Transverse colon (tissue), 4 donors: ENCODE data around the gene ULBP2. TPM values are rescaled to one million over a fixed set of nuclear protein-coding genes. Genes with fewer than 3 reads are reported as not detected.
"Not testable (repeated sequence)": the region's sequence is repeated elsewhere in the genome, so short reads cannot be mapped to it uniquely, and the experiment has no call there.

Experiments
- DNase-seq: peaks from one replicate; pipeline ENCODE4 v3.0.0-alpha.2; 2019
- H3K27ac ChIP-seq, 4 donors: fragments of 200-600 bp; sonication (generic); 2 replicates each; pipeline ENCODE4 v1.5.1; 2016 to 2018; ENCODE audit warnings: inconsistent platforms in 4 of 4
- H3K27me3 ChIP-seq: fragments of 200-600 bp; sonication (generic); 2 replicates; pipeline ENCODE4 v1.5.1; 2017; ENCODE audit warnings: inconsistent platforms
- H3K36me3 ChIP-seq, 4 donors: fragments of 200-600 bp; sonication (generic); 2 replicates each; pipeline ENCODE4 v1.5.1; 2017 to 2019; ENCODE audit warnings: inconsistent platforms in 4 of 4
- H3K4me1 ChIP-seq, 4 donors: fragments of 200-600 bp; sonication (generic); 2 replicates each; pipeline ENCODE4 v1.5.1; 2017 to 2020; ENCODE audit warnings: inconsistent platforms in 4 of 4
- H3K4me3 ChIP-seq, 4 donors: fragments of 200-600 bp; sonication (generic); 1 replicate in 1 of 4; 2 replicates in 3 of 4; pipeline versions ENCODE4 v1.5.1 to v1.6.1; 2017 to 2019; ENCODE audit warnings: inconsistent platforms in 4 of 4
- H3K9me3 ChIP-seq, 2 donors: fragments of 200-600 bp; sonication (generic); 2 replicates each; pipeline ENCODE4 v1.5.1; 2017 to 2019; ENCODE audit warnings: inconsistent platforms in 2 of 2
- CTCF ChIP-seq, 5 experiments: fragments of 200-600 bp in 3 of 5; fragments of 450-650 bp in 2 of 5; sonication (generic) in 3 of 5; IDR thresholded peaks; 1 replicate in 2 of 5; 2 replicates in 3 of 5; pipeline ENCODE4 v1.5.1; 2016 to 2017; ENCODE audit warnings: antibody characterized with exemption in 5 of 5, inconsistent platforms in 3 of 5, mild to moderate bottlenecking in 2 of 5, moderate library complexity in 1 of 5
- EP300 ChIP-seq: sonication (generic); formaldehyde crosslinking; IDR thresholded peaks from one replicate; pipeline ENCODE4 v1.6.1; 2017; ENCODE audit warnings: antibody characterized with exemption, low read depth
- POLR2A ChIP-seq: fragments of 450-650 bp; IDR thresholded peaks from one replicate; pipeline ENCODE4 v1.6.1; 2016; ENCODE audit warnings: antibody characterized with exemption, mild to moderate bottlenecking, moderate library complexity
- POLR2AphosphoS5 ChIP-seq, 3 donors: sonication (generic); formaldehyde crosslinking; IDR thresholded peaks; one replicate each; pipeline ENCODE4 v1.6.1; 2016; ENCODE audit warnings: antibody characterized with exemption in 3 of 3
- WGBS, 2 donors: methylation state at CpG; one replicate each; pipeline ENCODE4 v1.1.5; 2018; ENCODE audit warnings: low coverage in 1 of 2; 5-methylcytosine and 5-hydroxymethylcytosine counted together
- in situ Hi-C, 4 donors: fragments of 200-750 bp; cut with MboI; loops; one replicate each; pipeline versions ENCODE4 v1.15.0 to v1.15.1; 2017; ENCODE audit warnings: low sequenced_read_pairs in 3 of 4, low pct_ligation_motif_present in 1 of 4, low pct_unique_long_range_greater_than_20kb in 1 of 4
- intact Hi-C: fragments of 100-400 bp; cut with DNase I; formaldehyde crosslinking; loops from one replicate; pipeline ENCODE4 v1.15.1; 2023; ENCODE audit warnings: low total_unique reads
- total RNA-seq, 4 donors: library from RNA; depleted of rRNA; stranded (reverse); fragments of >200 nt; gene quantifications; one replicate each; pipeline ENCODE4 v1.1.0, GENCODE V29; 2016

ULBP2 gene
- total RNA-seq, 4 donors from 2014 or later, result not detected

GRCh38 chr6:149990661-149991471, 49.1 kb downstream of the ULBP2 start:
- no peak for TF ChIP-seq CTCF (IDR thresholded peaks at IDR 0.05)
- TF ChIP-seq POLR2A, result no peak
- TF ChIP-seq POLR2AphosphoS5 (IDR thresholded peaks at IDR 0.05), result no peak
- TF ChIP-seq EP300, result no peak
- peaks cover 10 to 21% (median 14%) of the 10 kb centered on the region in 4 donors for H3K4me1 ChIP-seq
- H3K4me3 ChIP-seq, result peak overlapping the region in 2 of 4 donors; percentile 15 to 34
- no peaks in the 10 kb centered on the region for H3K36me3 ChIP-seq
- in situ Hi-C loops (loop anchor here in 2 of 4 donors (10.0 kb wide), 1 partner anchor 46 kb away; the partner anchor contains the start of gene ULBP2 (in 2 of the 2)), intact Hi-C loops (no loop called here)
- peaks cover 100% of the 10 kb centered on the region for H3K27me3 ChIP-seq
- no peak for DNase-seq
- H3K27ac ChIP-seq, result no peak overlapping the region
- H3K9me3 ChIP-seq, result peaks cover 0 to 10% of the 10 kb centered on the region in 2 donors
- 1 to 2% methylated on average over 11 to 49 of the region's 49 CpGs for WGBS, 2 donors

GRCh38 chr6:149991472-149991795, 49.6 kb downstream of the ULBP2 start:
- in situ Hi-C loops, result loop anchor here in 2 of 4 donors (10.0 kb wide), 1 partner anchor 47 kb away; the partner anchor contains the start of gene ULBP2 (in 2 of the 2)
- H3K27me3 ChIP-seq, result peaks cover 100% of the 10 kb centered on the region
- H3K27ac ChIP-seq, H3K36me3 ChIP-seq, DNase-seq, H3K9me3 ChIP-seq, intact Hi-C loops: not testable (repeated sequence)
- peak overlapping the region in 1 of 4 donors; percentile 34 for H3K4me3 ChIP-seq
- WGBS, 2 donors, result 0% methylated on average over 1 to 7 of the region's 7 CpGs
- H3K4me1 ChIP-seq, result peaks cover 10 to 21% (median 14%) of the 10 kb centered on the region in 4 donors

GRCh38 chr6:149991838-149992237, 50.0 kb downstream of the ULBP2 start:
- no peak for DNase-seq
- peaks cover 10 to 21% (median 14%) of the 10 kb centered on the region in 4 donors for H3K4me1 ChIP-seq
- H3K27me3 ChIP-seq, result peaks cover 100% of the 10 kb centered on the region
- 34 to 40% methylated on average over 1 to 4 of the region's 4 CpGs for WGBS, 2 donors
- H3K4me3 ChIP-seq, result no peak overlapping the region
- in situ Hi-C loops, result loop anchor here in 2 of 4 donors (10.0 kb wide), 1 partner anchor 47 kb away; the partner anchor contains the start of gene ULBP2 (in 2 of the 2)
- H3K9me3 ChIP-seq, result peaks cover 0 to 10% of the 10 kb centered on the region in 2 donors
- H3K36me3 ChIP-seq, result no peaks in the 10 kb centered on the region
- TF ChIP-seq EP300, result no peak
- no peak for TF ChIP-seq CTCF (IDR thresholded peaks at IDR 0.05)
- no peak for TF ChIP-seq POLR2AphosphoS5 (IDR thresholded peaks at IDR 0.05)
- no peak for TF ChIP-seq POLR2A
- H3K27ac ChIP-seq, result no peak overlapping the region
- intact Hi-C loops, result no loop called here

- no peak for TF ChIP-seq POLR2A
- no peak for TF ChIP-seq POLR2AphosphoS5 (IDR thresholded peaks at IDR 0.05)
- TF ChIP-seq CTCF (IDR thresholded peaks at IDR 0.05), result no peak
- TF ChIP-seq EP300, result no peak
- no peak for DNase-seq
- Histone ChIP-seq H3K9me3 (no peaks in the 10 kb centered on the region), H3K36me3 (no peaks in the 10 kb centered on the region), H3K4me3 (no peak overlapping the region), H3K27me3 (peaks cover 97% of the 10 kb centered on the region), H3K4me1 (peaks cover 7 to 12% (median 10%) of the 10 kb centered on the region in 4 donors), H3K27ac (no peak overlapping the region)
- 59% methylated on average over 6 of the region's 6 CpGs; no CpG with 5 or more reads in 1 of the 2 donors for WGBS, 2 donors
- in situ Hi-C loops (loop anchor here in 2 of 4 donors (10.0 kb wide), 1 partner anchor 50 kb away; the partner anchor contains the start of gene ULBP2 (in 2 of the 2)), intact Hi-C loops (no loop called here)
Measured at GRCh38 chr6:149995235-149995750, 53.5 kb downstream of the ULBP2 start.
